Measurements from ENCODE around the gene ZNF182. TPM values are rescaled to one million over a fixed set of nuclear protein-coding genes. Genes with fewer than 3 reads are reported as not detected.
A peak's percentile ranks its signal among the peaks of the same experiment; 100 is the strongest.
"Not testable (repeated sequence)": the region's sequence is repeated elsewhere in the genome, so short reads cannot be mapped to it uniquely, and the experiment has no call there.

ZNF182 gene
- total RNA-seq, 1 experiment from 2014 or later: 3.8 TPM

GRCh38 chrX:48009445-48009960 lies 5.7 kb upstream of the ZNF182 start:
- H3K4me2 ChIP-seq; DNase-seq; H3K79me2 ChIP-seq (ENCODE audit: low read depth); BruUV-seq (replicated peaks); POLR2A ChIA-PET (ENCODE audit: unreplicated experiment); H3K27ac ChIP-seq; H4K20me1 ChIP-seq (ENCODE audit: insufficient read depth); H3K9me2 ChIP-seq (ENCODE audit: insufficient read depth); H3F3A ChIP-seq (ENCODE audit: insufficient read depth, low read depth); intact Hi-C loops (cut with micrococcal nuclease; ENCODE audit: unreplicated experiment); H2AFZ ChIP-seq; H3K4me1 ChIP-seq (replicated peaks; ENCODE audit: insufficient read depth); CTCF ChIA-PET; H3K27me3 ChIP-seq (ENCODE audit: insufficient read depth, low read depth); H3K36me3 ChIP-seq (ENCODE audit: low read depth); H3K9me3 ChIP-seq (ENCODE audit: insufficient read depth, low read depth); H3K4me3 ChIP-seq: not testable (repeated sequence)

GRCh38 chrX:48006688-48007087 lies 2.9 kb upstream of the ZNF182 start, which contains the start of gene SPACA5:
Gene SPACA5 (plus strand): TSS chrX:48006988. CDS start chrX:48007803, 815 bp downstream.
- H3K4me3 ChIP-seq; intact Hi-C loops (cut with micrococcal nuclease; ENCODE audit: unreplicated experiment); POLR2A ChIA-PET (ENCODE audit: unreplicated experiment); H3K4me2 ChIP-seq; H3K27ac ChIP-seq; H3K79me2 ChIP-seq (ENCODE audit: low read depth); H3K36me3 ChIP-seq (ENCODE audit: low read depth); BruUV-seq (replicated peaks); H3F3A ChIP-seq (ENCODE audit: insufficient read depth, low read depth); H4K20me1 ChIP-seq (ENCODE audit: insufficient read depth); H2AFZ ChIP-seq; H3K4me1 ChIP-seq (replicated peaks; ENCODE audit: insufficient read depth); H3K9me2 ChIP-seq (ENCODE audit: insufficient read depth); H3K27me3 ChIP-seq (ENCODE audit: insufficient read depth, low read depth); H3K9me3 ChIP-seq (ENCODE audit: insufficient read depth, low read depth); CTCF ChIA-PET; DNase-seq: not testable (repeated sequence)

- Histone ChIP-seq H3K4me1 (replicated peaks; ENCODE audit: insufficient read depth) (no peaks in the 10 kb centered on the region), H2AFZ (peak overlapping the region; percentile 75), H3K4me2 (peak overlapping the region; percentile 55), H3F3A (ENCODE audit: insufficient read depth, low read depth) (no peaks in the 10 kb centered on the region), H3K36me3 (ENCODE audit: low read depth) (no peaks in the 10 kb centered on the region), H3K79me2 (ENCODE audit: low read depth) (no peaks in the 10 kb centered on the region), H3K27me3 (ENCODE audit: insufficient read depth, low read depth) (no peaks in the 10 kb centered on the region), H3K27ac (no peak overlapping the region), H4K20me1 (ENCODE audit: insufficient read depth) (no peaks in the 10 kb centered on the region), H3K9me3 (ENCODE audit: insufficient read depth, low read depth) (no peaks in the 10 kb centered on the region), H3K9me2 (ENCODE audit: insufficient read depth) (no peaks in the 10 kb centered on the region), H3K4me3 (peak overlapping the region; percentile 58)
- no TSS peak for BruUV-seq (replicated peaks)
- ChIA-PET CTCF (no interaction called here), POLR2A (ENCODE audit: unreplicated experiment) (no interaction called here)
- TF ChIP-seq CTCF (conservative IDR thresholded peaks at IDR 0.05) (no peak), EZH2 (IDR thresholded peaks at IDR 0.05; ENCODE audit: low read depth) (no peak)
- intact Hi-C loops (cut with micrococcal nuclease; ENCODE audit: unreplicated experiment): no loop called here
- no peak for DNase-seq
Measured at GRCh38 chrX:48003367-48003757, 427 bp downstream of the ZNF182 start.

- Histone ChIP-seq H3K9me2 (ENCODE audit: insufficient read depth) (no peaks in the 10 kb centered on the region), H3K9me3 (ENCODE audit: insufficient read depth, low read depth) (no peaks in the 10 kb centered on the region), H3K79me2 (ENCODE audit: low read depth) (no peaks in the 10 kb centered on the region), H3F3A (ENCODE audit: insufficient read depth, low read depth) (no peaks in the 10 kb centered on the region), H2AFZ (no peak overlapping the region), H3K36me3 (ENCODE audit: low read depth) (no peaks in the 10 kb centered on the region), H4K20me1 (ENCODE audit: insufficient read depth) (no peaks in the 10 kb centered on the region), H3K27ac (no peak overlapping the region), H3K4me3 (peak overlapping the region; percentile 58; the same call in 1 of the 2 replicates), H3K4me1 (replicated peaks; ENCODE audit: insufficient read depth) (no peaks in the 10 kb centered on the region), H3K27me3 (ENCODE audit: insufficient read depth, low read depth) (no peaks in the 10 kb centered on the region), H3K4me2 (peak overlapping the region; percentile 55)
- intact Hi-C loops (cut with micrococcal nuclease; ENCODE audit: unreplicated experiment): no loop called here
- no peak for DNase-seq
- BruUV-seq (replicated peaks): no TSS peak
- ChIA-PET CTCF (no interaction called here), POLR2A (ENCODE audit: unreplicated experiment) (no interaction called here)
- no peak for TF ChIP-seq EZH2 (IDR thresholded peaks at IDR 0.05; ENCODE audit: low read depth)
- no peak for TF ChIP-seq CTCF (conservative IDR thresholded peaks at IDR 0.05)
Measured at GRCh38 chrX:48002929-48003328, 860 bp downstream of the ZNF182 start.

Measured in PC-9 (cell line).